Calu3 (cell line): ENCODE data around the gene SNX13. TPM values are rescaled to one million over a fixed set of nuclear protein-coding genes. Genes with fewer than 3 reads are reported as not detected.

Source experiments
- BruUV-seq: library from RNA; stranded (reverse); fragments of 400-500 nt; replicated peaks from 2 replicates; lab custom pipeline; 2021; lab: Mats Ljungman, UMichigan
- CTCF ChIA-PET: fragments of 300-600 bp; sonication (Branson Sonifier 250); formaldehyde crosslinking; loops from one replicate; lab custom pipeline; 2022; ENCODE audit warnings: antibody characterized with exemption; lab: Charles Lee
- DNase-seq: peaks from one replicate; pipeline ENCODE4 v3.0.0; 2022
- H3K27ac Mint-ChIP-seq: one replicate; pipeline ENCODE4 v1.8.0; 2022; ENCODE audit warnings: mixed read lengths; ENCODE audit not compliant: unreplicated experiment
- H3K27me3 Mint-ChIP-seq: one replicate; pipeline ENCODE4 v1.8.0; 2022; ENCODE audit warnings: mixed read lengths; ENCODE audit not compliant: unreplicated experiment
- H3K36me3 Mint-ChIP-seq: one replicate; pipeline ENCODE4 v1.8.0; 2022; ENCODE audit warnings: mild to moderate bottlenecking, moderate library complexity, mixed read lengths; ENCODE audit not compliant: insufficient read depth, unreplicated experiment
- H3K4me1 Mint-ChIP-seq: one replicate; pipeline ENCODE4 v1.8.0; 2022; ENCODE audit warnings: mild to moderate bottlenecking, low read depth, mixed read lengths; ENCODE audit not compliant: unreplicated experiment
- H3K4me3 Mint-ChIP-seq: one replicate; pipeline ENCODE4 v1.8.0; 2022; ENCODE audit warnings: mild to moderate bottlenecking, low read depth, moderate library complexity, mixed read lengths; ENCODE audit not compliant: unreplicated experiment
- H3K9me3 Mint-ChIP-seq: one replicate; pipeline ENCODE4 v1.8.0; 2022; ENCODE audit warnings: low read depth, mixed read lengths; ENCODE audit not compliant: unreplicated experiment
- intact Hi-C: fragments of 100-400 bp; cut with micrococcal nuclease; formaldehyde crosslinking; loops from one replicate; pipeline ENCODE4 v1.10.0; 2022; ENCODE audit not compliant: unreplicated experiment
- total RNA-seq: library from RNA; stranded (reverse); gene quantifications from 2 replicates; pipeline ENCODE4 v1.2.3, GENCODE V29; 2022
- TF ChIP-seq, protein P1 (sequence below): fragments of 200-600 bp; IDR thresholded peaks from one replicate; pipeline ENCODE4 v1.8.0; 2022; ENCODE audit warnings: antibody characterized with exemption; ENCODE audit not compliant: unreplicated experiment

SNX13 gene
- total RNA-seq, 1 experiment from 2014 or later = 71.9 TPM

DNA sequence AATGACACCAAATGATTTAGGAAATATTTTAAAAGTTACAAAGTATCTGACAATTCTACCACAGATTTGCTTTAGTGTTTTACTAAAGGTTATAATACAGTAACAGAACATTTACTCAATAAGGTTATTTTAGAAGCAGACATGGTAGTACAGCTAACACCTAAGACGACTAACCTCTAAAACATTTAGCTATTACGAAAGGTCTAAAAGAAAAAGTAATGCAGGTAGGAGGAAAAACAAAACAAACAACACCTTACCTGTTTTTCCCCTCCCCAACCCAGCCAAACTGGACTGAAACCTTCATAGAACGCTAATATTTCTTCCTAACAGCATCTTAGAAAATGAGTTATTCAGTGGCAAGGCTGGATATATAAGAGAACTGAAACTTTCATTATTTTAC lies 111.3 kb downstream of the SNX13 start:
- CTCF ChIA-PET = interaction anchor here (1.1 kb wide), 1 partner anchor 10 kb away, joined by 3 read pairs; no protein-coding TSS in a partner anchor
- H3K27ac Mint-ChIP-seq = no peak overlapping the region
- no peak for DNase-seq
- H3K36me3 Mint-ChIP-seq = no peaks in the 10 kb centered on the region
- BruUV-seq = no TSS peak
- peaks cover 8% of the 10 kb centered on the region for H3K4me1 Mint-ChIP-seq
- TF ChIP-seq, protein P1, sequence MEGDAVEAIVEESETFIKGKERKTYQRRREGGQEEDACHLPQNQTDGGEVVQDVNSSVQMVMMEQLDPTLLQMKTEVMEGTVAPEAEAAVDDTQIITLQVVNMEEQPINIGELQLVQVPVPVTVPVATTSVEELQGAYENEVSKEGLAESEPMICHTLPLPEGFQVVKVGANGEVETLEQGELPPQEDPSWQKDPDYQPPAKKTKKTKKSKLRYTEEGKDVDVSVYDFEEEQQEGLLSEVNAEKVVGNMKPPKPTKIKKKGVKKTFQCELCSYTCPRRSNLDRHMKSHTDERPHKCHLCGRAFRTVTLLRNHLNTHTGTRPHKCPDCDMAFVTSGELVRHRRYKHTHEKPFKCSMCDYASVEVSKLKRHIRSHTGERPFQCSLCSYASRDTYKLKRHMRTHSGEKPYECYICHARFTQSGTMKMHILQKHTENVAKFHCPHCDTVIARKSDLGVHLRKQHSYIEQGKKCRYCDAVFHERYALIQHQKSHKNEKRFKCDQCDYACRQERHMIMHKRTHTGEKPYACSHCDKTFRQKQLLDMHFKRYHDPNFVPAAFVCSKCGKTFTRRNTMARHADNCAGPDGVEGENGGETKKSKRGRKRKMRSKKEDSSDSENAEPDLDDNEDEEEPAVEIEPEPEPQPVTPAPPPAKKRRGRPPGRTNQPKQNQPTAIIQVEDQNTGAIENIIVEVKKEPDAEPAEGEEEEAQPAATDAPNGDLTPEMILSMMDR = no peak
- intact Hi-C loops = no loop called here
- no peak overlapping the region for H3K4me3 Mint-ChIP-seq
- no peaks in the 10 kb centered on the region for H3K9me3 Mint-ChIP-seq
- no peaks in the 10 kb centered on the region for H3K27me3 Mint-ChIP-seq

DNA sequence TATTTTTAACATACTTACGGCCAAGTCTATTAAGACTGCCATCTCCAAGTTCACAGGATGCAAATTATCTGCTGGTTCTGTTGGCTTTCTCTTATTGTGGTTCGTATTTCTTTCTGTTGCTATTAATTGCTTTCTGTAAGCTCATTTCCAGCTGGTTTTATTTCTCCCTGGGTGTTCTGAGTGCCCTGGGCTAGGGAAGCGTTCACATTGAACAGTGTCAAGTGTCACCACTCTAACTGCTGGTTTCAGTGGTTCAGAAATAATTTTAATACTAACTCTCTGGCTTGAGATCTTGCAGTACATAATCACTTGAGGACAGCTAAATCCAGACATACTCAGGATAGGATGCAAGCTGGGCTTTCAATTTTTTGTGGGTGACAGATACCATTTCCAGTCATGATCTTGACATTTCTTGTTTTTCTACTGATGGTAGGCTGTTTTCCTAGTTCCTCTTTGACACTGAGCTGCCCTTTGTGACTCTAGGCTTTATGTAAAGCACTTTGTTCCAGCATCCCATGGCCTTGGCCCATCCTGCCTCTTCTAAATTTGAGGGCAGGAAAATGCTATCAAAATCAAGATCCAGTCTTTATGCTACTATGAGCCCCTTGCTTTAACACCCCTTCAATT lies 117.6 kb downstream of the SNX13 start:
- no peaks in the 10 kb centered on the region for H3K36me3 Mint-ChIP-seq
- H3K4me3 Mint-ChIP-seq = no peak overlapping the region
- intact Hi-C loops = no loop called here
- no peak overlapping the region for H3K27ac Mint-ChIP-seq
- TF ChIP-seq, protein P1 = no peak
- H3K27me3 Mint-ChIP-seq = no peaks in the 10 kb centered on the region
- H3K4me1 Mint-ChIP-seq = no peaks in the 10 kb centered on the region
- no peaks in the 10 kb centered on the region for H3K9me3 Mint-ChIP-seq
- BruUV-seq = no TSS peak
- no peak for DNase-seq
- CTCF ChIA-PET = interaction anchor here (0.6 kb wide), 1 partner anchor 239 kb away, joined by 3 read pairs; no protein-coding TSS in a partner anchor

DNA sequence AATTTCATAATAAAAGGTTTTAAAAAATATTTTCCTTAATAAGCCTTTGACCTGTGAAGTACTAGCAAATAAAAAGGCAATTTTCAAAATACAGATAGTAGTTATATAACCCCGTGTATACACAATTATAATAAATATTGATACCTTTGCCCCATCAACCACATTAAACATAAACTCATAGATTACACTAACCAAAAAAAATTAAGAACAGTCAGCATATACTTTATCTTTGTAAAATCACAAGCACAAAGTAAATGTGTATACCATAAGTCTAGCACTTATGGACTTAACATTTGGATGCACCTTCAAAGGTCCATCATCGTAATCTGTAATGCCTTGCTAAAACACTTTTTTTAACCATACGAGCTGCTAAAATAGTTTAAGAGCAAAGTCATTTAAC lies 123.4 kb downstream of the SNX13 start:
- Mint-ChIP-seq H3K27ac (no peak overlapping the region), H3K4me1 (no peaks in the 10 kb centered on the region), H3K4me3 (no peak overlapping the region), H3K36me3 (no peaks in the 10 kb centered on the region), H3K27me3 (no peaks in the 10 kb centered on the region), H3K9me3 (no peaks in the 10 kb centered on the region)
- BruUV-seq = no TSS peak
- DNase-seq = no peak
- CTCF ChIA-PET = interaction anchor here (0.5 kb wide), 1 partner anchor 92 kb away, joined by 3 read pairs; no protein-coding TSS in a partner anchor
- TF ChIP-seq, protein P1 = no peak
- intact Hi-C loops = no loop called here

GRCh38 chr7:17815318-17815717 lies 125.0 kb downstream of the SNX13 start:
- BruUV-seq = no TSS peak
- H3K36me3 Mint-ChIP-seq = no peaks in the 10 kb centered on the region
- TF ChIP-seq, protein P1 = no peak
- H3K27ac Mint-ChIP-seq = no peak overlapping the region
- intact Hi-C loops = no loop called here
- no peak overlapping the region for H3K4me3 Mint-ChIP-seq
- no peaks in the 10 kb centered on the region for H3K4me1 Mint-ChIP-seq
- CTCF ChIA-PET = interaction anchor here (2.2 kb wide), 1 partner anchor 45 kb away, joined by 6 read pairs; no protein-coding TSS in a partner anchor
- H3K9me3 Mint-ChIP-seq = peaks cover 5% of the 10 kb centered on the region
- H3K27me3 Mint-ChIP-seq = no peaks in the 10 kb centered on the region
- DNase-seq = no peak
